Measurements from ENCODE around the gene MTA1. TPM values are rescaled to one million over a fixed set of nuclear protein-coding genes. Genes with fewer than 3 reads are reported as not detected.

The MTA1 gene
- total and polyA plus RNA-seq, 7 donors: 22.6 to 48.6 (median 41.1) TPM

GRCh38 chr14:105465209-105466031 is 45.8 kb downstream of the MTA1 start:
- WGBS, 3 donors: 59 to 63% (median 61%) methylated on average over 20 of the region's 20 CpGs
- peaks cover 26% of the 10 kb centered on the region for H3K4me1 ChIP-seq
- no peaks in the 10 kb centered on the region for H3K27me3 ChIP-seq (ENCODE audit: insufficient read depth in 3 of 3, low read length in 2 of 3)
- no peaks in the 10 kb centered on the region for H3K9me3 ChIP-seq
- H3K36me3 ChIP-seq (ENCODE audit: insufficient read depth in 1 of 2, low read depth in 1 of 2): peaks cover 8 to 75% of the 10 kb centered on the region in 2 donors
- H3K27ac ChIP-seq: peak overlapping the region; percentile 53
- no peak for DNase-seq
- intact Hi-C loops (cut with DNase I): loop anchor here in 1 of 2 donors (5.0 kb wide), 1 partner anchor 48 kb away; the partner anchor contains the start of gene MTA1
- H3K4me3 ChIP-seq: no peak overlapping the region
- TF ChIP-seq CTCF (IDR thresholded peaks at IDR 0.05): no peak
- ATAC-seq: peak; percentile 56 to 77 (median 67)

GRCh38 chr14:105466531-105467248 is 47.1 kb downstream of the MTA1 start:
- ATAC-seq: peak in 1 of 4 donors; percentile 4
- no peak for DNase-seq
- no peak for TF ChIP-seq CTCF (IDR thresholded peaks at IDR 0.05)
- Histone ChIP-seq H3K4me3 (no peak overlapping the region), H3K36me3 (ENCODE audit: insufficient read depth in 1 of 2, low read depth in 1 of 2) (peaks cover 8 to 67% of the 10 kb centered on the region in 2 donors), H3K27ac (no peak overlapping the region), H3K27me3 (ENCODE audit: insufficient read depth in 3 of 3, low read length in 2 of 3) (no peaks in the 10 kb centered on the region), H3K9me3 (no peaks in the 10 kb centered on the region), H3K4me1 (peaks cover 31% of the 10 kb centered on the region)
- 64 to 81% (median 67%) methylated on average over 34 to 53 of the region's 53 CpGs for WGBS, 3 donors
- intact Hi-C loops (cut with DNase I): loop anchor here in 1 of 2 donors (5.0 kb wide), 1 partner anchor 49 kb away; the partner anchor contains the start of gene MTA1

- TF ChIP-seq CTCF (IDR thresholded peaks at IDR 0.05): no peak
- ATAC-seq (no peak), DNase-seq (no peak)
- Histone ChIP-seq H3K27me3 (ENCODE audit: insufficient read depth in 3 of 3, low read length in 2 of 3) (no peaks in the 10 kb centered on the region), H3K36me3 (ENCODE audit: insufficient read depth in 1 of 2, low read depth in 1 of 2) (peaks cover 8 to 60% of the 10 kb centered on the region in 2 donors), H3K4me1 (peaks cover 38% of the 10 kb centered on the region), H3K27ac (no peak overlapping the region), H3K9me3 (no peaks in the 10 kb centered on the region), H3K4me3 (no peak overlapping the region)
- WGBS, 3 donors: 82 to 89% (median 84%) methylated on average over 20 of the region's 20 CpGs
- intact Hi-C loops (cut with DNase I): loop anchor here in 1 of 2 donors (5.0 kb wide), 1 partner anchor 50 kb away; the partner anchor contains the start of gene MTA1
Observed at GRCh38 chr14:105467249-105467941, 47.8 kb downstream of the MTA1 start.

- Histone ChIP-seq H3K27me3 (ENCODE audit: insufficient read depth in 3 of 3, low read length in 2 of 3) (no peaks in the 10 kb centered on the region), H3K4me3 (no peak overlapping the region), H3K4me1 (peaks cover 44% of the 10 kb centered on the region), H3K27ac (peak overlapping the region; percentile 15), H3K9me3 (no peaks in the 10 kb centered on the region), H3K36me3 (ENCODE audit: insufficient read depth in 1 of 2, low read depth in 1 of 2) (peaks cover 8 to 54% of the 10 kb centered on the region in 2 donors)
- DNase-seq: no peak
- no peak for ATAC-seq
- TF ChIP-seq CTCF (IDR thresholded peaks at IDR 0.05): no peak
- WGBS, 3 donors: 83 to 88% (median 83%) methylated on average over 22 of the region's 22 CpGs
- intact Hi-C loops (cut with DNase I): loop anchor here in 1 of 2 donors (5.0 kb wide), 1 partner anchor 51 kb away; the partner anchor contains the start of gene MTA1
Observed at GRCh38 chr14:105467942-105468471, 48.4 kb downstream of the MTA1 start.

All from psoas muscle (tissue), 8 donors.